Stimulated activated CD4-positive, alpha-beta T cell treated with anti-CD3 and anti-CD28 coated beads, Interleukin-15, amount 100 ng/mL, for 48 hours (primary cell): ENCODE results near the gene SULT1A3.
"Not testable (repeated sequence)": the region's sequence is repeated elsewhere in the genome, so short reads cannot be mapped to it uniquely, and the experiment has no call there.

Experiments used
- DNase-seq, 2 donors: peaks; one replicate each; pipeline ENCODE4 v3.0.0-alpha.2; 2020; ENCODE audit warnings: low read depth in 2 of 2

Gene SULT1A3

DNA sequence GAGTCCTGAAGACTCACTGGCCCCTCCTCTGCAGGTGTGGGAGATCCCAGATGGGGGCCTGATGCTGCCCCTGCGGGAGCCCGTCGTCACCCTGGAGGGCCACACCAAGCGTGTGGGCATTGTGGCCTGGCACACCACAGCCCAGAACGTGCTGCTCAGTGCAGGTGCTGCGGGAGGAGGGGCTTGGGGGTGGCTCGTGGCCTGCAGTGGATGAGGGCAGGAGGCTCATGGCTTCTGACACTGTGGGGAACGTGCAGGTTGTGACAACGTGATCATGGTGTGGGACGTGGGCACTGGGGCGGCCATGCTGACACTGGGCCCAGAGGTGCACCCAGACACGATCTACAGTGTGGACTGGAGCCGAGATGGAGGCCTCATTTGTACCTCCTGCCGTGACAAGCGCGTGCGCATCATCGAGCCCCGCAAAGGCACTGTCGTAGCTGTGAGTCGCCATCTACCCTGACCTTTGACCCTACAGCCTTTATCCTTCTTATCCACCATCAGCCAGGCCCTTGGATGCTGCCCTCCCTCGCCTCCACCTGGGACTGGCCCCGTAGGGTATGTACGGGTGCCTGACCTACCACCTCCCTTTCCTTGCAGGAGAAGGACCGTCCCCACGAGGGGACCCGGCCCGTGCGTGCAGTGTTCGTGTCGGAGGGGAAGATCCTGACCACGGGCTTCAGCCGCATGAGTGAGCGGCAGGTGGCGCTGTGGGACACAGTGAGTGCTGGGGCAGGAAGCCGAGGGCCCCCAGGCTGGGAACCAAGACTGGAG lies 12.1 kb upstream of the SULT1A3 start:
- DNase-seq, result peak; percentile 76 to 85

DNA sequence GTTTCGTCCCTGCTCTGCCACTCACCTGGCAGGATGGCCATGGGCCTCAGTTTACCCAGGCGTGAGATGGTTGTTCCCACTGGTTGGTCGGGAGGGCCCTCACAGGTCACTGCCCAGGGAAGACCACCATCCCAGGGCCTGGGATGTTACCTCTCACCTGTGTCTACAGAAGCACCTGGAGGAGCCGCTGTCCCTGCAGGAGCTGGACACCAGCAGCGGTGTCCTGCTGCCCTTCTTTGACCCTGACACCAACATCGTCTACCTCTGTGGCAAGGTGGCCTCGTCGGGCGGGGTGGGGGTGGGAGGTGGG lies 11.5 kb upstream of the SULT1A3 start:
- DNase-seq, result no peak

DNA sequence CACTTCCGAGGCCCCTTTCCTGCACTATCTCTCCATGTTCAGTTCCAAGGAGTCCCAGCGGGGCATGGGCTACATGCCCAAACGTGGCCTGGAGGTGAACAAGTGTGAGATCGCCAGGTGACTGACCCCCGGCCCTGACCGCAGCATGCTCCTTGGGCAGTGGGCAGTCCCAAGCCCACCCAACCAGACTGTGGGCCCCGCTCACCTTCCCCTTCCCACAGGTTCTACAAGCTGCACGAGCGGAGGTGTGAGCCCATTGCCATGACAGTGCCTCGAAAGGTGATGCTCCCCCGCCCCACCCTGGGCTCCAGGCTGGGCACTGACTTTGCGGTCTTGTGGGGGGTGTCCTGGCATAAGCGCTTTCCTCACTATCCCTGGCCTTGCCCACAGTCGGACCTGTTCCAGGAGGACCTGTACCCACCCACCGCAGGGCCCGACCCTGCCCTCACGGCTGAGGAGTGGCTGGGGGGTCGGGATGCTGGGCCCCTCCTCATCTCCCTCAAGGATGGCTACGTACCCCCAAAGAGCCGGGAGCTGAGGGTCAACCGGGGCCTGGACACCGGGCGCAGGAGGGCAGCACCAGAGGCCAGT lies 11.0 kb upstream of the SULT1A3 start:
- DNase-seq, result no peak

DNA sequence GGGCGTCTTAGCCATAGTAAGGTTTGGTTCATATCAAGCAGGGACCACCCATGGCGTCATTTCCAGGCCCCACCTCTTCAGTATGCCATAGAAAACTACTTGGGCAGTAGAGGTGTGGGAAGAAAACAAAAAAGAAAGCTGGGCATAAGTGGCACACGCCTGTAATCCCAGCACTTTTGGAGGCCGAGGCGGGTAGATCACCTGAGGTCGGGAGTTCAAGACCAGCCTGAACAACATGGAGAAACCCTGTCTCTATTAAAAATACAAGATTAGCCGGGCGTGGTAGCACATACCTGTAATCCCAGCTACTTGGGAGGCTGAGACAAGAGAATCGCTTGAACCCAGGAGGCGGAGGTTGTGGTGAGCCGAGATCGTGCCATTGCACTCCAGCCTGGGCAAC lies 7.9 kb upstream of the SULT1A3 start:
- not testable (repeated sequence) for DNase-seq

DNA sequence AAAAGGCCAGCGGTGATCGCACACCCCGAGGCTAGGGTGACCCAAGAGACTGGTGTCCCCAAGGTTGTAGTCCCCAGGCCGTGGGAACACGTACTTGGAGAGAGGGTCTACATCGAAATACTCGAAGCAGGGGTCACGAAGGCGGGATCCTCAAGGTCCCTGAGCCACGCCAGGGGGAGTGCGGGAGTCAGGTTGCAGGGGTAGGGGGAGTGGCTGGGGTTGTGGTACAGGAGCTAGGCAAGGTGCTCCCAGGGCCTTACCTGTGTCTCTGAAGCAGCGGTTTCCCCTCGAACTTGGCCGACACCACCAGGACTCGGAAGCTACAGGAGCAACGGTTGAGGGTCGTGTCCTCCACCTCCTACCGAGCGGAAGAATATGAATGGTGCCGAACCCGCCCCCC lies 6.0 kb upstream of the SULT1A3 start:
- DNase-seq, result not testable (repeated sequence)

DNA sequence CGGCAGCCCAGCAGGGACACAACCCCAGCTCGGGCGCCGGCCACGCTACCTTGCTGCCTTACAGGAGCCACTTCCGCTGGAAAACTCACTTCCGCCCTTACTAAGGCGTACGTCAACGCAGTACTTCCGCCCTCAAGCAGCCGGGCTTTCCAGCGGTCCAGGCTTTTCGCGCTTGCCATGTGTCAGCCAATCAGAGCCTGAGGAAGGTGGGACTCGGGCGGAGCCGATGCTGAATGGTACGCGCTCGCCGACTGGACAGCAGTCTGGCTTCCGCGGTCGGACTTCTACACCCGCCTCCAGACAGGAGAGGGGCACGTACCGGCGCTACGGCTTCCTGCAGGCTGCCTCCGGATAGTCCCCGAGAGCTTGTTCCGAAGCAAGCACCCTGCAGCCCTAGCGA lies 5.4 kb upstream of the SULT1A3 start, which contains the start of the genes BOLA2B and SLX1A:
Gene BOLA2B (minus strand): TSS at position 52 of the 400 bp plus-strand sequence. CDS start 71 bp downstream, outside the sequence.
Gene SLX1A (plus strand): TSS at position 261 of the 400 bp plus-strand sequence. CDS start 210 bp downstream, outside the sequence.
- DNase-seq, result not testable (repeated sequence)

DNA sequence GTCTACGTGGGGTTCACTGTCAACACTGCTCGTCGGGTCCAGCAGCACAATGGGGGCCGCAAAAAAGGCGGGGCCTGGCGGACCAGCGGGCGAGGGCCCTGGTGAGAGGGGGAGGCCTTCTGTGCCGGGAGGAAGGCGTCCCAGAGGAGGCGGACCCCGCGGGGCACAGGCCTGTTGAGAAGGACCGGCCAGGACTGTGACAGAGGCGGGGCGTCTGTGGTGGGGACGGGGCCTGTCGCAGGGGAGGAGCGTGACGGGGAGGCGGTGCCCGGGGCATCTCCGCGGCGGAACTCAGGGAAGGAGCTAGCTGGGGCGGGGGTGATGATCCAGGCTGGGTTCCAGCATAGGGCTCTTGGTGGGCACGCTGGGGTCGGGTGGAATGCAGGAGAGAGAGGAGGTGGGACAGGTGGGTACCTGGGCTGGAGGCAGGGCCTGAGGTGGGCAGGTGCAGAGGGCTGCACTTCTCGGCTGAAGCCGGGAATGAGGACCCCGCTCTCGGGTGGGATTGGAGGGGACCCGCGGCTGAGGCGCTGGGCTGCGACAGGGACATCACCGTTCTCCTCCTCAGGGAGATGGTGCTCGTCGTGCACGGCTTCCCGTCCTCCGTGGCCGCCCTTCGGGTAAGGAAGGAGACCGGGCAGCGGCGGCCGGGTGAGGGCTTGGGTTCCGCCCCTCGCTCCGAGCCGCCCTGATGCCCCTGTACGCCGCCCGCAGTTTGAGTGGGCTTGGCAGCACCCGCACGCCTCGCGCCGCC lies 4.7 kb upstream of the SULT1A3 start:
- not testable (repeated sequence) for DNase-seq

DNA sequence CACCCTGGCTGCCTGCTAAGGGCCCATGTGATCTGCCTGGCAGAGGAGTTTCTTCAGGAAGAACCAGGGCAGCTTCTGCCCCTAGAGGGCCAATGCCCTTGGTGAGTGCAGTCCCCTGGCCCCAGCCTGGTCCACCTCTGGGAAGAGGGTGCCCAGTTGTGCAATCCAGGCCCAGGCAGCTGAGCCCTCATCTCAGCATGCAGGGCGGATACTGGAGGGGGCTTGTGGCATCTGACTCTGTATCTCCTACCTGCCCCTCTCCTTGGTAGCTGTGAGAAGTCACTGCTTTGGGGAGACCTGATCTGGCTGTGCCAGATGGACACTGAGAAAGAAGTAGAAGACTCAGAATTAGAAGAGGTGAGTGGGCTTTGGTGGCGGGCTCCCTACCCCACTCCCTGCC lies 2.1 kb upstream of the SULT1A3 start:
- DNase-seq, result not testable (repeated sequence)

DNA sequence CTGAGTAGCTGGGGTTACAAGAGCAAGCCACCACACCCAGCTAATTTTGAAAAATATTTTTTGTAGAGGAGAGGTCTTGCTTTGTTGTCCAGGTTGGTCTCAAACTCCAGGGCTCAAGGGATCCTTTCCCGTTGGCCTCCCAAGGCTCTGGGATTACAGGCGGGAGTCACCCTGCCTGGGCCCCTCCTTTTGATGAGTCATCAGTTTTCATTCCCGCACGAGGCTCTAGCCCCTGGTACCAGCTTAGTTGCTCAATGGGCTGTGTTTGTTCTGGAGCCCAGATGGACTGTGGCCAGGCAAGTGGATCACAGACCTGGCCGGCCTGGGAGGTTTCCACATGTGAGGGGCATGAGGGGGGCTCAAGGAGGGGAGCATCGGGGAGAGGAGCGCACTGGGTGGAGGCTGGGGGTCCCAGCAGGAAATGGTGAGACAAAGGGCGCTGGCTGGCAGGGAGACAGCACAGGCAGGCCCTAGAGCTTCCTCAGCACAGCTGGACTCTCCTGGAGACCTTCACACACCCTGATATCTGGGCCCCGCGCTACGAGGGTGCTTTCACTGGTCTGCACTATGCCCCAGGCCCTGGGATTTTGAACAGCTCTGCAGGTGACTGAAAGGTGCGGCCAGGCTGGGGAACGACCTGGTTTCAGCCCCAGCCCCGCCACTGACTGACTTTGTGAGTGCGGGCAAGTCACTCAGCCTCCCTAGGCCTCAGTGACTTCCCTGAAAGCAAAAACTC lies 721 bp downstream of the SULT1A3 start:
- DNase-seq, result not testable (repeated sequence)

DNA sequence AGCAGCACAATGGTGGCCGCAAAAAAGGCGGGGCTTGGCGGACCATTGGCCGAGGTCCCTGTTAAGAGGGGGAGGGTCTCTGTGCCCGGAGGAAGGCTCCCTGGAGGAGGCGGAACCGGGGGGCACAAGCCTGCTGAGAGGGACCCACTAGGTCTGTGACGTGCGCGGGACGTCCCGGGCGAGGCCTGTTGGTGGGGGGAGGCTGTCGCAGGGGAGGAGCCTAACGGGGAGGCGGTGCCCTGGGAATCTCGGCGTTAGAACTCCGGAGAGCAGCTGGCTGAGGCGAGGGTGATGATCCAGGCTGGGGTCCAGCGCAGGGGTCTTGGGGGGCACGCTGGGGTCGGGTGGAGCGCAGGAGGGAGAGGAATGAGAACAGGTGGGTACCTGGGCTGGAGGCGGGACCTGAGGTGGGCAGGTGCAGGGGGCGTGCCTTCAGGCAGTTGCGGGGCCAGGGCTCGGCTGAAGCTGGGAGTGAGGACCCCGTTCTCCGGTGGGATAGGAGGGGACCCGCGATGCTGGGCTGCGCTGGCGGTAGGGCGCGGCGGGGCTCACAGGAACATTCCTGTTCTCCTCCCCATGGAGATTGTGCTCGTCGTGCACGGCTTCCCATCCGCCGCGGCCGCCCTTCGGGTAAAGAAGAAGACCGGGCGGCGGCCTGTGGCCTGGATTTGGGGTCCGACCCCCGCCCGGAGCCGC lies 6.6 kb downstream of the SULT1A3 start:
- not testable (repeated sequence) for DNase-seq

DNA sequence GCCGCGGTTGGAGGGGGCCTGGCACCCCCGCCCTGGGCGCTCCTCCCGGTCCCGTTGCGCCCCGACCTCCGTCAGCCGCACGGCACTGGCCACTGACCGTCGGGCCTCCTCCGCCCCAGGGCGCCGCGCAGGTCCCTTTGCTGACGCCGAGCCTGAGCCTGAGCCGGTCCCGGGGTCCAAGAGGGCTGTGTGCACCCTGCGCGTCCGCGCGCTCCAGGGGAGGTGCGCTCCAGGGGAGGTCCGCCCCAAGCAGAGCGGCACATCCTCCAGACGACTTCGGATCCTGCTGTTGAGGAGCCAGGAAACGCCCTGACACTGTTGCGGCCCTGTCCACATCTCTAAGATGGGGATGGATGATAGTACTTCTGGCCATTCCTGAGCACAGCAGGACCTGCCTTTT lies 7.2 kb downstream of the SULT1A3 start:
- not testable (repeated sequence) for DNase-seq

DNA sequence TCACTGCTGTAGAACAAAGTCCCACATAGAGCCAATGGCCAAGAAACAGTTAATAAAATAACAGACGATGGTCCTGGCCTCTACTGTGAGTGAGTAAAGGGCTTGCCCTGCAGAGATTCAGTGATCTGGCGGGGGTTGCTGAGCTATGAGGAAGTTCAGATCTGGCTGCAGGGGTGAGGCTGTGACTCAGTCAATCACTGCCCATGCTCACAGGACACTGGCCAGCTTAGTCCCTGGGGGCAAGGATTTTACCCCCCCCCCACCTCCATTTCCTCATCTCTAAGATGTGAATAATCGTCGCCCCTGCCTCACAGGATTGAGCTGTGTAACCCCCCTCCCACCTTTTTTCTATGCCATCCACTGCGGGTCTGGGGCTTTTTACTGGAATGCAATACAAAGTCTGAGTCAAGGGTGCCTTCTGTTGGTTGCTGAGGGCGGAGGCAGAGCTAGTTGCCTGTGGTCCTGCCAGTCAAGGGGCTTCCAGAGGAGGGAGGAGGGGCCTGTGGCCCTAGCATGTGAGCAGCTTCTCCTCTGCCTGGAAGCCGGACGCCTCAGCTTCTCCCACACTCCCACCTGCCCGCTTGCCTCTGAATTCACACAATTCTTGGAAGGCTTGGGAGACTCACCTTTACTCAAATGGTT lies 8.1 kb downstream of the SULT1A3 start:
- not testable (repeated sequence) for DNase-seq

DNA sequence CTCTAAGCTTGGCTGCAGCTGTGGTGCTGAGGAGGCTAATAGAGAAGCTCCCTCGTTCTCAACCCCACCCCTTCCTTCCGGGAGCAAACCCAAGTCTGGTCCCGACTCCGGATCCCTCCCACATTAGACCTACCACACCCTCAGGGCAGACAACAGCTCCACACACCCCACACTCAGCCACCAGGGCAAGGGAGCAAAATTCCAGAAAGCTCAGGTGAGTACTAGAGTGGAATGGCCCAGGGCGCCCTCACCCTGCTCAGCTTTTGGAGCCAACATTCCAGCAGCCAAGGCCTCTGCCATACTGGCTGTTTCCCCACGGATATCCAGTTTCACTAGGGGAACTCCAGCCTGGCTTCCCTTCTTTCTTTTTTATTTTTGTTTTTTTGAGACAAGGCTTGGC lies 10.0 kb downstream of the SULT1A3 start:
- DNase-seq, result not testable (repeated sequence)

DNA sequence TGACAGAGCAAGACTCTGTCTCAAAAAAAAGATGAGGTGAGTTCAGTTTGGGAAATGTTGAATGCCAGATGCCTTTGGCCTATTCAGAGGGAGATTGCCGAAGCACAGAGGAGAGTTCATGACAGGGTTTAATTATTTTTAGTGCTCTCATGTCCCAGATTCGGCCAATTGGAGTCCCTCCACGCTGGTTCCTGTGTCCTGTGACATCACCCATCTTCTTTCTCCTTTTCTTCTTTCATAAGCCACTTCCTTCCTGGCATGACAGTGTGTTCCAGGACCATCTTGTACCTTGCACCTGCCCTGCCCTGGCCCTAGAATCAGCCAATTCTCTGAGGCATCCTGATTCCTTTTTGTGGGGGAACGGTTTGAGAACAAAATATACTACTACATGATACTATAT lies 12.4 kb downstream of the SULT1A3 start:
- DNase-seq, result not testable (repeated sequence)

DNA sequence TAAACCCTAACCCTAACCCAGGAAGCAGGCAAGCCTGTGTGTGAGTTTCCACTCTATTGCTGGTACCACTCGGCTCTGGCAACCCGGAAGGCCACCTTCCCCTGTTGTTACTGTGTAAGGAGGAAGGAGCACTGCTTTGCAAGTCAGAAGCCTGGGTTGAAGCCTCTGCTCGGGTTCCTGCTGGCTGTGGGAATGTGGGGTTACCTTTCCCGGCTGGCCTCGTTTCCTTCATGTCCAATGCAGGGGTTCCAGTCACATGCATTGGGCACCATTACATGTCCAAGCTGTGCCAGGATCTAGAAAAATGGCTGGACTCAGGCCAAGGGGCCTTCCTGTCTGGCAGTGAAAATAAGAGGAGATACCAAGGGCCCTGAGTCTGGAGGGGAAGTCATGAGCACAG lies 18.0 kb downstream of the SULT1A3 start:
- not testable (repeated sequence) for DNase-seq

DNA sequence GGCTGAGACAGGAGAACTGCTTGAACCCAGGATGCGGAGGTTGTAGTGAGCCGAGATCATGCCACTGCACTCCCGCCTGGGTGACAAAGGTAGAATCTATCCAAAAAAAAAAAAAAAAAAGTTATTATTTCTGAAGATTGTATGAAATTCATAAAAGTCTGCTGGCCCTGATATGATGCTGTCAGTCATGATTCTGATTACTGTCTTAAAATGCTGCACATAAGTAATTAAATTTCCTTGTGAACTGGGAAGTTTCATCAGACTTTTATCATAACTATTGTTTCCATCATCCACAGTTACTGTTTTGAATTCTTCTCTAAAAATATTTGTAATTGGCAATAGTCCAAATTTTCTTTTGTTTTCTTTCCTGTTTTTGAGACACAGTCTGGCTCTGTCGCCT lies 49.3 kb downstream of the SULT1A3 start, which contains the start of gene NPIPB13:
Gene NPIPB13 (minus strand): TSS at position 101 of the 400 bp plus-strand sequence. CDS start 2,906 bp downstream, outside the sequence.
- not testable (repeated sequence) for DNase-seq
